Superior temporal gyrus (tissue), 1 donor: ENCODE measurements around the gene TMEM43.

Experiments used
- DNase-seq: peaks from one replicate; pipeline ENCODE4 v3.0.0-alpha.2; 2016; ENCODE audit errors: extremely low spot score

Gene TMEM43

DNA sequence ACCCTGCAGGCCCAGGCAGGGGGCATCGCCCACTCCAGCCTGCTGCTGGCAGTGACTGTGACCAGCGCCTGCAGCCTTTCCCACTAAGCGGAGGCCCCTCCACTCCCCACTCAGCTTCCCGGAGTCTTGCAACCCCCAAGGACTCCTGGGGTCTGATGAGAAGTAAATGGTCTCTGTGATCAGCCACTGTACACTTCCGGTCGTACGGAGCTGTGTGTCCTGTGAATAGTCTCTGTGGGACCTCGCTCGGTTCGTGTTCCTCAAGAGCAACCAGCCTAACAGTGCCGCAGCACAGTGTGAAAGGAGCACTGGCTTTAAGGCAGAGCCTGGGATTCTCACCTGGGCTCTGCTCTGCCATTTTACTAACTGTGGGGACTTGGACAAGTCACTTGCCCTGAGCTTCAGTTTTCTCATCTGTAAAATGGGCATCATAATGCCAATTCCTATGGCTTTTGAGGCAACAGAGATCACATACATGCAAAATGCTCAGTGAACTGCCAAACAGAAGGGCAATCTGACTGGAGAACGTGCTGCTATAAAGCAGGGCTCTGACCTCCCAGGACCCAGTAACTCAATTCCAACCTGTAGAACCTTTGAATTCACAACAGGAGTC, 26.7 kb downstream of the TMEM43 start:
- no peak for DNase-seq

DNA sequence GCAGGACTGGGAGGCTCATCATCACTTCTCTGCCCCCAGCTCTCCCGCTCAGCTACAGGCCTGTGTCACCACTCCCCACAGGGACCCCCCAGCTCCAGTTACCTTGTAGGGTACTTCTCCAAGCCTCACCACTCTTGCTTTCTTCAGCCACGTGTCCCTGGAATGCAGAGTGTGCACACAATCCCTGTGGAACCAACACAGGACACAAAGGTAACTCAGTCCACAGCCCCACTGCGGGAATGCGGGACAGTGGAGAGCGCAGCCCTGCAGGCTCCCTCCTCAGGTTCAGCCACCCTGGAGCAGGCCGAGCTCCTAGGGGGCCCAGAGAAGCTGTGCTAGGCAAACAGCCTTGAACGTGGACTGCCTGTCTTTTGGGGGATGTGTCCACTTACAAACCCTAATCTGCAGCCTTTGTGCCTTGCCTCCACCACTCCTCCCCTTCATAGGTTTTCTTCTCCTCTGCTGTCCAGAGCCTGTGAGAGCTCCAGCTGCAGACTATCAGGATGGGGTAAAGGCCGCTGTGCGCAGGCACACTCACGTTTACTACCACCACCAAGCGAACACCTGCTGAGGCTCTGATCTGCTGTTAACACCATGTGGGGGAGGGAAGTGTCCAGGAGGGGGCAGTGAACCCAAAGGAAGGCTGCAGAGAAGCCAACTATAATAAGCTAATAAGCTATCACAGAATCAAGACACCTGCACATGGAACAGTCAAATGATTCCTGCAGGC, 27.5 kb downstream of the TMEM43 start:
- no peak for DNase-seq

DNA sequence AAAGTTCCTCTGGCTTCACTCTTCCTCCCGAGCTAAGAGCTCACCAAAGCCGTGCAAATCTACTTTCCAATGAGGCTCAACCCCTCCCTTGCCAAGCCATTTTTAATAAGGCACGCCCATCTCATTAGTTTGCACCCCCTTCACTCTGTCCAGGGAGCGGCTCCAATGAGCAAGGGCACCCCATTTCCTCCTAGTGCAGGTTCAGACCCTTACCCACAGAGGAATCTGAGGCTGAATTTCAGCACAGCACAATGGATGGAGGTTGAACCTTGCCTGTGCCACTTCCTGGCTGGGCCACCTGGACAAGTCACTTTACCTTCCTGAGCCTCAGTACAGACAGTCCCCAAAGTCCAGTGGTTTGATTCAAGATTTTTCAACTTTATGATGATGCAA, 28.1 kb downstream of the TMEM43 start:
- DNase-seq = no peak

DNA sequence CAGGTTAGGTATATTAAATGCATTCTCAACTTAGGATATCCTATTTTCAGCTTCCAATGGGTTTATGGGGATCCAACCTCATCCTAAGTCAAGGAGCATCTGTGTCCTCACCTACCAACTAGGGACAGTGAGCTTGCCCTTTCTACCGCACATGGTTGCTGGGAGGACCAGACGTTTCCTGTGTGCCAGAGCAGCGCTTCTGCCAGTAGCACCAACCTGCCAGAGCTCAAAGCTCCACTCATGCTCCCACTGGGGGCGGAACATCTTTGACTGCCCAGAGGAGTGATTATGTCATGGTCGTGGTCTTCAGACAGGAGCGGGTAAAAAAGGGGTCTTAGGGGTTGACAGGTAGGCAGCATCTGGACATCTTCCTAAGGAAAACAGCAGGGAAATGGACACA, 28.8 kb downstream of the TMEM43 start:
- no peak for DNase-seq

DNA sequence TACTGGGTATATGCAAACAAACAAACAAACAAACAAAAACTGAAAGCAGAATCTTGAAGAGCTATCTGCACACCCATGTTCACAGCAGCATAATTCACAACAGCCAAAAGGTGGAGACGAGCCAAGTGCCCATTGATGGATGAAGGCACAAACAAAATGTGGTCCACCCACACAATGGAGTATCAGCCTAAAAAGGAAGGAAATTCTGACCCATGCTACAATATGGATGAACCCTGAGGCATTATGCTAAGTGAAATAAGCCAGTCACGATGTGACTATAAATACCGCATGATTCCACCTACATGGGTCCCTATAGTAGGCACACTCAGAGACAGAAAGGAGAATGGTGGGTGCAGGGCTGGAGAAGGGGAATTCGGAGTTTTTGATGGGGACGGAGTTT, 29.4 kb downstream of the TMEM43 start:
- DNase-seq = no peak

DNA sequence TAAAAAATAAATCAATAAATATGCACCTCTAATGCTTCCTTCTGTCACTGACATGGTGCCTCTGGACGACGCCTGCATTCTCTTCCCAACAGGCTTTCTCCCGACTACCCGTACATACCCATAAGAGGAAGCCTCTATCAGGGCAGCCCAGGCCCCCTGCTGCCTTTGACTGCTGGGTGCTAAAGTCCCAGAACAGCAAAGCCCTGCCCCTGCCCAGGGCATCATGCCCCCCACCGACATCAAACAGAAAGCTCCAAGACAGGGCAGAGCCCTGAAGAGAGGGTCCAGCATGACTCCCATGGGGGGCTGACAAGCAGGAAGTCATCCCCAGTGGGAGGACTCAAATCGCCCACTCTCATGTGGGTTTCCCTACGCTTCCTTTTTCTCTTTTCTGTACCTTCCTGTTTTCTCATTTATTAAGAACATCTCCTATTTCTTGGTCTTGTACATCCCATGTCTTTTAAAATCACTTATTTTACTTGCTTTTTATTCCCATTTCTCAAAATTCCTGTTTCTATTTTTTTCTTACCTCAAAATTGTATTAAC, 30.1 kb downstream of the TMEM43 start:
- DNase-seq = no peak

DNA sequence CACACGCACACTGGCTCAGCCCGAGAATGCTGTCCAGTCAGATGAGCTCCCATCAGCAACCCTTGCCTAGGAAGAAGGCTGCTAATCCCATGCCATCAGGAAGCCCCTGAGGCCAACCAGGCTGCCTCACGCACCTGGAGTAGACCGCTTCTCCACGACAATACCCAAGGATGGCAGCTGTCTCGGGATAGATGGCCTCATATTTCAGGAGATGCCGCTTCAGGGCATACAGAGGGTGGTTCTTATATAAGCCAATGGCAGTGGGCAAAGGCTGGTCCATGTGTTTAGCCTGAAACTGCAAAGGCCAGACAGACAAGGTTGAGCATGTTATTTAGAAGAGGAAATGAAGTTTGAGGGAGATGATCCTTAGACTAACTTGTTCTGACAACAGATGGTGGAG, 31.3 kb downstream of the TMEM43 start:
- DNase-seq = no peak

DNA sequence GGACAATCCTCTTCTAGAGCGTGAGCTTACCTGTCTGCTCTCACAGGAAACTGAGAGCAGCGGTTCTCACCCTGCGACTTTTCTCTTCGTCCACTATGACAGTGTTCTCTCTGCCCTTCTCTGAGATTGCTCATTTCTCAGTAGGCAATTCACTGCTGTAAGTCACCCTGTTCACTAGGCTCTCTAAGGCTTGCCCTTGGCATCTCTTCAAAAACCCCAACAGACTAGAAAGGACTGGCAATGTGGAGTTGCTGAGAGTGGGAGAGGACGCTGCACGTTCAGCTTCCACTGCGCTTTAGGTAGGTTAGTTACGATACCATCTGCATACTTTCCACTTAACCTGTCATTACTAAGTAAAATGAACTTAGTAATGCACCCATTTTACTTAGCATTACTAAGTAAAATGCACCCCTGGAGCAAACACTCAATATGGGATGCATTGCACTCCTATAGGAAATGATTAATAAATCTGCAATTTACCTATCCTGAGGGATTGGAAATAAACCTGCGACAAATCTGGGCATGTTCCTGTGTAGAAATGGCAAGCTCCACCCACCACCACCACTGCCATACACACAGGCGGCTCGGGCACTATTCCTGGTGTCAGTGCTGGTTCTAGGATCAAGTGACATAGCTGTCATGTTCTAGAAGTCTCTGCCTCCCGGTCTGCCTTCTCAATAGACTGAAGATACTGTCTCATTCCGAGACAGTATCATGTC, 32.1 kb downstream of the TMEM43 start:
- no peak for DNase-seq

DNA sequence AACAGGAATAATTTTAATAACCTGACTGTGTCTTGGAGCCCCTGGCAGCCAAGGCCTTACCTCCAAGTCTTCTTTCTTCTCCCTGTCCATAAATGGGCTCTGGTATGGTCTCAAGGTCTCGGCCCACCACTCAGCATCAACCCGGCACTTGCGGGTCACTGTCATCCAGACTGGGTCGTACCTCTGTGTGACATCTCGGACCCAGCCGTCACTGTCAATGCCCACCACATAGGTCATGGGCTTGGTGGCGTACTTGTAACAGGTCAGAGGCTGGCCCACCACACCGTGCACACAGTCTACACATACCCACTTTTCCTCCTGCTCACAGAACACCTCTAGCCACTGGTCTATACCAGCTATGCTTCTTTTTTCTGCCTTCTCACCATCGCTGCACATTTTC, 33.1 kb downstream of the TMEM43 start:
- DNase-seq = no peak

DNA sequence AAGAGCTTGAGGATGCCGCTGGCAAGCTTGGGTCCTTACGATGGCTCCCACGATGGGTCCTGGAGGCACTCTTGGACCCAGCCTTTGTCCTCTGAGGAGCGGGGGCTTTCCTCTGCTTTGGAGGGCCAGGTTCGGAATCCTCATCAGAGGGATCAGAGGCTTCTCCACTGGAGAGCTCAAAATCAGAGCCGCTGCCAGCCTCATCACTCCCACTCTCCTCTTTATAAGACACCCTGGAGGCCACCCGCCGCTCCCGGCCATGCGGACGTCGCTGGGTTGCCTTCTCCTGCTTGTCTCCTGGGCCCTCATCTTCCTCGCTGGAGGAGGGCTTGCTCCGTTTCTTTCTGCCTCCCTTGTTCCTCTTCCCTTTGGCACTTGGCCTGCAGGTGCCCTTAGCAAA, 33.5 kb downstream of the TMEM43 start:
- no peak for DNase-seq

DNA sequence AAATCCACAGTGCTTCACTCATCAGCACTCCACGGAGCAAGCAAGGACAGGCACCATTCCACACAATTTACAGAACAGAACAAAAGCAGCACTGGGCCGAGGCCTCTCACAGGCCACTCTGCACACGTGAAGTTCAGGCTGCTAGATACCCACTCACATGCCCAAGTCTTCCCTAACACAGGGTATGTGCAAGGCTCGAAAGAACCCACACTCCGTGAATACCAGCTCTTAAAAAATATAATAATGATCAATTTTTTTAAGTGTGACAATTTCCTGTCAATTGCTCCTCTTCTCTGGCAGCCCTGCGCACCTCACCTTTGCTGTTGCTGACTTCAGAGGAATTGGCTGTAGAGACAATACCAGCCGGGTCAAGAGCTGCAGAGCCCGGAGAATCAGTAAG, 34.6 kb downstream of the TMEM43 start:
- no peak for DNase-seq

DNA sequence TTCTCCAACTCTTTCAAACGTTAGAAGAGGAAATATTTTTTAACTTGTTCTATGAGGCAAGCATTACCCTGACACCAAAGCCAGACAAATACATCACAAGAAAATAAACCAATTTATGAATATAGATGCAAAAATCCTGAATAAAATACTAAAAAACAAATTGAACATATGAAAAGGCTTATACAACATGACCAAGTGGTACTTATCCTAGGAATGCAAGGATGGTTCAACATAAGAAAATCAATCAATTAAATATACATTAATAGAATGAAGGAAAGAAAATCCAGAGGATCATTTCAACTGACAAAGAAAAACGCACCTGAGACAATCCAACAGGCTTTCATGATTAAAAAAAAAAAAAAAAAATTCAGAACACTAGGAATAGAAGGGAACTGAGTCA, 36.4 kb downstream of the TMEM43 start:
- no peak for DNase-seq

DNA sequence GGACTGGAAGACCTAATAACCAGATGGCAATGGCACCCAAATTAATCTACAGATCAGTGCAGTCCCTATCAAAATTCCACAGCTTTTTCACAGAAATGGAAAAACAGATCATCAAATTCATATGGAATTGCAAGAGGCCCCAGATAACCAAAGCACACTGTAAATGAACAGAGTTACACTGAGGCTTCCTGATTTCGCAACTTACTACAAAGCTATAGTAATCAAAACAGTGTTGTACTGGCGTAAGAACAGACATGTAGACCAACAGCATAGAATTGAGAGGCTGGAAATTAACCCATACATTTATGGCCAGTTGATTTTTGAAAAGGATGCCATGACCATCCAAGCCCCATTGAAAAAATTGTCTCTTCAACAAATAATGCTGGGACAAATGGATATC, 37.3 kb downstream of the TMEM43 start:
- no peak for DNase-seq

DNA sequence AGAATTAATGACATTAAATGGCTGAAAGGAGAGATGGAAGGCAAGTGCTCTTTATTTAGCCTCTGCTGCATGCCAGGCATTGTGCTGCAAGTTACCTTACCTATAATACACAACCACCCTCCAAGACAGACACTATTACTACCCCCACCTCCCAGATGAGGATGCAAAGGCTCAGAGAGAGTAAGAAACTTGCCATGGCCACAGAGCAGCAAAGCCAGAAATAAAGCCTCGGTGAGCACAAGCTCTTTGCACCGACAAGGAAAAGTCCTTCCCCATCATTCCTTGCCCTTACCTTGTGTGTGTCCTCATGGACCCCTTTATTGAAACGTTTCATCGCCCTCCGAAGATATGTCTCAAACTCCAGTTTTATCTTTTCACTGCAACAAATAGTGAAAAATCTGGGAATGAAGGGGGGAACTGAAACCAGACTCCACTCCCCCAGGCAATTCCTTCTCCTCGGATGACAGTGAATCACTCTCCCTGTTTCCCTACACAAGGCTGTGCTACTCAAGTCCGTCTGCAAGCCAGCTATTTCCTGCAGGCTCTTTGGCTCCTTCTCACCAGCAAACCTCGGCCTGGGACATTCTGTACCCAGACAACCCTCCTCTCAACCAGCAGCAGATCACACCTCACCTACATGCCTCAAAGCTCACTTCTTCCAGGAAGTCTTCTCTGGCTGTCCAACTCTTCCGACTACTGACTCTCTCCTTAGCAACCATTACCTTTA, 42.2 kb downstream of the TMEM43 start:
- no peak for DNase-seq

DNA sequence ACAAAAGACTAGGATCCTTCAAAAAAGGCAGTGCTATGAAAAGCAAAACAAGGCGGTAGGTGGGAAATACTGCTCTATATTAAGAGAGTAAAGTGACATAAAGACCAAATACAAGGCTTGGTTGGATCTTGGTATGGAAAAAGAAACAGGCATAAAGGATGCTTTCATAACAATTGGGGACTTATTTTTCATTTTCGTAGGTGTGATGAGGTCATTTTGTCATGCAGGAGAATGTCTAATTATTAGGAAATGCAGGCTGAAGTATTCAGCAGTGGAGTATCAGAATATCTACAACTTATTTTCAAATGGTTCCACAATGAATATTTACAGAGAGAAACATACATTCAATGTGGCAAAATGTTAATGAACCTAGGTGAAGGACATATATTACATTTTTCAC, 44.6 kb downstream of the TMEM43 start:
- DNase-seq = no peak

DNA sequence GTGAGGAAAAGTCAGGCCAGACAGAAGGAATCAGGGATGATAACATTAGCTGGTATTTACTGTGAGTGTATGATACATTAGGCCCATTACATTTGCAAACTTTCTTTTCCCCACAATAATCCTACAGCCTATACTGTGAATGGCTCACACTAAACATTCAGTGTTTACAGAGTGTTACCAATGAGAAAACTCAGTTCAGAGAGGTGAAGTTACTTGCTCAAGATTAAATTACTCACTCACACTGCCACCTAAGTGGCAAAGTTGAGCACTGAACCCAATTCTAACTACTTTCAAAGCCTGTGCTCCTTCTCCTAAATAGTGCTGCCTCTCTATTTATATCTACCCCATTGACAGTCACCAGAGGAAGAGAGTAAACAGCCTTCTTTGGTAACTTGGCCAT, 45.0 kb downstream of the TMEM43 start:
- no peak for DNase-seq

DNA sequence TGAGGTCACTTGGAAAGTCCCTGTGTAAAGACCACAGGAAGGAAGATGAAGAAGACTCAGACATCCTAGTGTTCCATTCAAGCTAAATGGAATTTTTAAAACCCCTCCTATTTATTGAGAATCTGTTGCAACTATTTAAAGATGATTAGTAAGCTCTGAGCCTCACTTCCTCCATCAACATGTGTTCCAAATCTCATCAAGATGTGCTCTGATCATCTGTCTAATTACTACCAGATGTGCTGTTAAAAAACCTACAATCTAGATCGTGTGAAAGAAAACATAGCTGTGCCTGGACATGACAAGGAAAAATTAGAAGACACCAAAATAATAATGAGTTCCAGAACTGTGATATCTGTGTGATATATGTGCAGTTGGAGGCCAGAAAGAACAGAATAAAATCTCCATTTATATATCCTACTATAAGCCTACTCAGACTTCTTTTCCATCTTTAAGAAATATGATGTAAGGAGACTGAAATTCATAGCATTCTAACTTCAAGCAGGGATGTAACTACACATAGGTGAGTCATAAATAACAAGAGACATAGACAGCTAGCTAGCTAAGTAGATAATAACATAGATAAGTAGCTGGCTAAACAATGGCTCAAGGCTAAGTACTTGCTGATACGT, 45.8 kb downstream of the TMEM43 start:
- no peak for DNase-seq

DNA sequence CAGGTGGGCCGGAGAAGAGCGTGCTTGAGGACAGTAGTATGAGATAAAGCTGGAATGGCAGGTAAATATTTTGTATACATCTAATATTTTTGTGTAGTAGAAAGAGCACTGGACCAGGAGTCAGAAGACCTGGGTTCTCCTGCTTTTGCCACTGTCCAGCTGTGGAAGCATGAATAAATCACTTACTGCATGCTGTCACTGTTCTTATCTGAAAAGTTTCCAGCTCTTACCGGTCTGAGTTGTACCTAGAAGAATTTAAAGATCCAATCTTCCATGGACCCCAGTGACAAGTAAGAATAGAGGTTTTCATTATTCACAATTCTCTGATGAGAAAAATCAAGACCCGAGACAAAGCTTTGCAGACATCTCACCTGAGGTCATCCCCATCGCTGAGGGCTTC, 47.6 kb downstream of the TMEM43 start:
- no peak for DNase-seq

DNA sequence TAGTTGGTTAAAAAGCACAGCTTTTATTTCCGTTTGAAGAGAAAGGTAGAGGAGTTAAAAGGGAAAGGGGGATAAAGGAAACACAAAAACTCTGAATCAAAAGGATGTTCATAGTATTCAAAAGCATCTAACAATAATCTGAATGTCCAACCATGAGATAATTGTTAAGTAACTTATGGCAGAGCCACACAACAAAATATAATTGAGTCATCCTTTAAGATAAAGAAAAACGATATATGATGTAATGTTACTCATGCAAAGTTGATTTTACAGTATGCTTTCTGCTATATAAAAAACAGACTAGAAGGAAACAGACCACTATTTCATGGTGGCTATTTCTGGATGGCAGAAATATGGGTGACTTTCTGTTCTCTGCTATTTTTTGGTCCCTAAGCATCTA, 49.6 kb downstream of the TMEM43 start:
- no peak for DNase-seq

DNA sequence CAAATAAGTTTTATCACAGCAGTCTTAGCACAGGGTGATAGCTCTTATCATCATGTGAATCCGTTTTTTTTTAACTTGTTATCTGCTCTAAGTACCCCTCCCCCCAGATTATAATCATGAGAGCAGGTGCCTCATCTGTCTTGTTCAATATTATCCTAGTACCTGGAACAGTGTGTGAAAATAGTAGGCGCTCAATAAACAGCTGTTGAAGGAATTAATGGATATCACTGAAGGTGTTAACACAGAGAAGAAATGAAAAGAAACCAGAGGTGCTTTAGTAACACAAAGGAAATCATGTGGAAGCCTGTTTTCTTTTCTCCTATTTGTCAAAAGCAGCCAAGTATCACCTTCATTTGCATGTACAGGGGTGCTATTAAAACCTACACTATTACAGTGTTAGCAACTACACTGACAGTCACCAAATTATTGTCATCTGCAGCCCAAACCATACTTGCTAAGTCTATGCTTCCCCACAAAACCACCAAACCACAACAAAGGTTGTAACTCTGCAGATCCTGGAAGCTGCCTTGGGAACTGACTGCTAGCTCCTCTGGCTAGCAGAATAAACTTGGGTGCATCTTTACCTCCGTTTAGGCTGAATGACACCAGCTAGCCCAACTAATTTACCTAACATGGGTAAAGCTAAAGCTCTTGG, 50.7 kb downstream of the TMEM43 start:
- DNase-seq = no peak

DNA sequence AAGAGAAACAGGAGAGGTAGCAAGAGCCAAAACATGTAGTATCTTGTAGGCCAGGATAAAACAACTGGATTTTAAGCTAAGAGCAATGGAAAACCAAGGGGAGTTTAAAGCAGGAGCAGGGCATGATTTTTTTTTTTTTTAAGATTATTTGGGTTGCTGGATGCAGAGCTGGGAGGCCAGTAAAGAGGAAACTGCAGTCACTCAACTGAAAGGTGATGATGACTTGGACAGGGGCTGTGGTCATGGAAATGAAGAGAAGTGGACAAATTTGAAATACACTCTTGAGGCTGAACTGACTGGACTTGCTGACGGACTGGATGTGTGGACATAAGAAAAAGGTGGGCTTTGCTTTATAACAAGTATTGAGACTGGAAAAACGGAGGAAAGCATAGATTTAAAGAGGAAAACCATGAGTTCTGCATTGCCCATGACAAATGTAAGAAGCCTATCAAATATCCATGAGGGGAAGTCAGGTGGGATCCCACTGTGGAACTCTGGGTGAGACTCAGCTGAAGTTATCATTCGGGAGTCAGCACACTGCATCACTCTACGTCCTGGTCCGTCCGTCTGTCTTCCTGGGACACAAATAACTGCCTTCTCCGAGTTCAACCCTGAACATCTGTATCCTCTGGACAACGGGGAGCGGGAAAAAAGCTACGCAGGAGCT, 52.9 kb downstream of the TMEM43 start:
- peak; percentile 57 for DNase-seq
